Testis (tissue), 3 donors: ENCODE measurements around the gene CDC25A. TPM values are rescaled to one million over a fixed set of nuclear protein-coding genes. Genes with fewer than 3 reads are reported as not detected.
A peak's percentile ranks its signal among the peaks of the same experiment; 100 is the strongest.

Experiments
- DNase-seq: peaks from one replicate; pipeline ENCODE4 v3.0.0-alpha.2; 2019
- H3K27ac ChIP-seq, 2 donors: fragments of 200-600 bp; sonication (generic); one replicate each; pipeline ENCODE4 v1.5.1; 2019
- H3K27me3 ChIP-seq: fragments of 200-600 bp; sonication (generic); one replicate; pipeline ENCODE4 v1.5.1; 2019
- H3K36me3 ChIP-seq: fragments of 200-600 bp; sonication (generic); one replicate; pipeline ENCODE4 v1.5.1; 2017; ENCODE audit warnings: low read depth; ENCODE audit errors: missing control alignments
- H3K4me1 ChIP-seq: fragments of 200-600 bp; sonication (generic); one replicate; pipeline ENCODE4 v1.5.1; 2019
- H3K4me3 ChIP-seq, 2 donors: fragments of 200-600 bp; sonication (generic); one replicate each; pipeline ENCODE4 v1.5.1; 2017 to 2019
- H3K9me3 ChIP-seq: fragments of 200-600 bp; sonication (generic); one replicate; pipeline ENCODE4 v1.5.1; 2017
- CTCF ChIP-seq, 3 experiments: fragments of 450-650 bp in 2 of 3; fragments of 200-600 bp in 1 of 3; sonication (generic) in 1 of 3; IDR thresholded peaks; one replicate each; pipeline ENCODE4 v1.5.1; 2016 to 2019; ENCODE audit warnings: antibody characterized with exemption in 3 of 3, mild to moderate bottlenecking in 2 of 3, moderate library complexity in 1 of 3
- POLR2A ChIP-seq: fragments of 450-650 bp; IDR thresholded peaks from one replicate; pipeline ENCODE4 v1.6.1; 2017; ENCODE audit warnings: antibody characterized with exemption, mild to moderate bottlenecking, moderate library complexity
- WGBS, 2 donors: methylation state at CpG; one replicate each; pipeline ENCODE4 v1.1.5; 2018; 5-methylcytosine and 5-hydroxymethylcytosine counted together
- intact Hi-C: fragments of 100-400 bp; cut with DNase I; formaldehyde crosslinking; loops from one replicate; pipeline ENCODE4 v1.15.1; 2023; ENCODE audit warnings: low total_unique reads
- polyA plus RNA-seq: library from polyadenylated mRNA; stranded (reverse); fragments of 350-450 nt; fragmentation: Illumina TruSeq; extraction: RNeasy Lipid Tissue Mini Kit (QIAGEN cat#74804); gene quantifications from one replicate; pipeline ENCODE4 v1.2.3, GENCODE V29; 2014; ENCODE audit warnings: low read depth, low replicate concordance; ENCODE audit not compliant: insufficient read depth
- total RNA-seq, 2 donors: library from RNA; depleted of rRNA; stranded (reverse); fragments of >200 nt; gene quantifications; one replicate each; pipeline ENCODE4 v1.2.3, GENCODE V29; 2016

Gene CDC25A
- total and polyA plus RNA-seq, 3 donors from 2014 or later: 29.3 to 51.6 (median 46.3) TPM

DNA sequence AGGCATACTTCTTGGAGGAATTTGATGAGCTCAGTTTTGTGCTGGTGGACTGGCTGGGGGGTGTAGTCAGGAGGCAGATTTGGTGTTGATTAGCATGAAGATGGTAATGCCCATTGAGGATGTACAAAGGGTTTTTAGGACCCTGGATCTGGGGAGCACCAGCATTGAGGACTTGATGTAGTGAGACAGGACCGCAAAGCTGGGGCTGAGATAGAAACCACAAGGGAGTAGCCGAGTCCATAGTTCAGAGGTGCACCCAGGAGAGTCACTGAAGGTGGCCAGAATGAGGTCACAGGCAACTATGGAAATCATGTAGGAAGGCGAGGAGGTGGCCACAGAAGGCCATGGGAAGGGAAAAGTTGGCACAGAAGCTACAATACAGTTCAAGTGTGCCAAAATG, 2.7 kb upstream of the CDC25A start:
- DNase-seq: no peak
- no peaks in the 10 kb centered on the region for H3K27me3 ChIP-seq
- intact Hi-C loops: no loop called here
- H3K36me3 ChIP-seq: no peaks in the 10 kb centered on the region
- no peak overlapping the region for H3K4me3 ChIP-seq
- H3K9me3 ChIP-seq: no peaks in the 10 kb centered on the region
- H3K4me1 ChIP-seq: peaks cover 11% of the 10 kb centered on the region
- 77 to 78% methylated on average over 3 of the region's 3 CpGs for WGBS, 2 donors
- TF ChIP-seq CTCF (IDR thresholded peaks at IDR 0.05): no peak
- no peak for TF ChIP-seq POLR2A
- H3K27ac ChIP-seq: no peak overlapping the region

- Histone ChIP-seq H3K4me1 (peaks cover 11% of the 10 kb centered on the region), H3K36me3 (no peaks in the 10 kb centered on the region), H3K27me3 (no peaks in the 10 kb centered on the region), H3K27ac (no peak overlapping the region), H3K4me3 (peak overlapping the region in 1 of 2 donors; percentile 76), H3K9me3 (no peaks in the 10 kb centered on the region)
- WGBS, 2 donors: 65 to 70% methylated on average over 6 of the region's 6 CpGs
- intact Hi-C loops: no loop called here
- TF ChIP-seq POLR2A: no peak
- no peak for TF ChIP-seq CTCF (IDR thresholded peaks at IDR 0.05)
- no peak for DNase-seq
Observed at GRCh38 chr3:48189321-48189720, 1.1 kb upstream of the CDC25A start.

GRCh38 chr3:48187579-48188265, 495 bp downstream of the CDC25A start:
- H3K4me1 ChIP-seq: peaks cover 11% of the 10 kb centered on the region

DNA sequence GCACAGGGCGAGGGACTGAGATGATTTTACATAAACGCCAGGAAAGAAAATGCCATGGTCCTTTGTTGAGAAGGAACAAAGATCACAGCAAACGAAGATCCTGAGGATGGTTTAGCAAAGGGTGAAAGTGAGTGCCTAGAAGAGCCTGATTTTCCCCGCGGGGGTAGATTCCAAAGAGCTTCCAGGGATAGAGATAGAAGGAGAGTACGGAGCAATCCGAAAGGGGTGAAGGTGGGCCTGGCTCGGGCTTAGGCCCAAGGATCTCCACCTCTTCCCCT, 977 bp downstream of the CDC25A start:
- 7 to 8% methylated on average over 8 of the region's 8 CpGs for WGBS, 2 donors

More at GRCh38 chr3:48187579-48188265, 495 bp downstream of the CDC25A start:
- Histone ChIP-seq H3K27ac (peak overlapping the region; percentile 61 to 78), H3K27me3 (no peaks in the 10 kb centered on the region), H3K9me3 (no peaks in the 10 kb centered on the region), H3K36me3 (no peaks in the 10 kb centered on the region), H3K4me3 (peak overlapping the region; percentile 75 to 76)
- WGBS, 2 donors: 1% methylated on average over 43 of the region's 87 CpGs; no CpG with 5 or more reads in 1 of the 2 donors
- no peak for TF ChIP-seq CTCF (IDR thresholded peaks at IDR 0.05)
- TF ChIP-seq POLR2A: no peak
- intact Hi-C loops: no loop called here
- DNase-seq: no peak

More for the DNA sequence above, 977 bp downstream of the CDC25A start:
- TF ChIP-seq CTCF (IDR thresholded peaks at IDR 0.05): no peak
- TF ChIP-seq POLR2A: no peak
- Histone ChIP-seq H3K4me3 (peak overlapping the region; percentile 75 to 76), H3K36me3 (no peaks in the 10 kb centered on the region), H3K9me3 (no peaks in the 10 kb centered on the region), H3K27ac (peak overlapping the region in 1 of 2 donors; percentile 78), H3K27me3 (no peaks in the 10 kb centered on the region), H3K4me1 (peaks cover 11% of the 10 kb centered on the region)
- DNase-seq: no peak
- intact Hi-C loops: no loop called here
